K562 (cell line): Measurements from ENCODE around the gene ZKSCAN8. TPM values are rescaled to one million over a fixed set of nuclear protein-coding genes. Genes with fewer than 3 reads are reported as not detected.

Source experiments
- EHMT2 ChIP-seq: fragments of 450-650 bp; IDR thresholded peaks from 2 replicates; pipeline ENCODE4 v1.6.1; 2018; ENCODE audit warnings: antibody characterized with exemption
- ETV5 ChIP-seq: sonication (generic); formaldehyde crosslinking; IDR thresholded peaks from 2 replicates; pipeline ENCODE4 v1.4.0; 2020; ENCODE audit warnings: low read depth, mild to moderate bottlenecking, missing genetic modification reagents
- FIP1L1 ChIP-seq: fragments of 200-400 bp; formaldehyde crosslinking; IDR thresholded peaks from 2 replicates; pipeline ENCODE4 v1.6.1; 2018; ENCODE audit warnings: mild to moderate bottlenecking, low read depth, low read length; ENCODE audit not compliant: poor library complexity, severe bottlenecking
- FOXK2 ChIP-seq, 2 experiments: fragments of 450-650 bp; IDR thresholded peaks in 1 of 2; conservative IDR thresholded peaks in 1 of 2; 2 replicates each; pipeline ENCODE4 v1.6.1; 2016; ENCODE audit warnings: low read depth in 2 of 2, mild to moderate bottlenecking in 1 of 2
- FOXP1 ChIP-seq: sonication (generic); formaldehyde crosslinking; IDR thresholded peaks from 2 replicates; pipeline ENCODE4 v1.8.0; 2022; ENCODE audit warnings: mild to moderate bottlenecking, missing genetic modification reagents
- GATAD2B ChIP-seq: fragments of 450-650 bp; IDR thresholded peaks from 2 replicates; pipeline ENCODE4 v1.6.1; 2017; ENCODE audit warnings: mild to moderate bottlenecking, borderline replicate concordance
- HDAC6 ChIP-seq: IDR thresholded peaks from 2 replicates; pipeline ENCODE4 v1.6.1; 2012; ENCODE audit warnings: low read depth, mild to moderate bottlenecking, control low read depth, inconsistent platforms, low read length, moderate library complexity
- HLTF ChIP-seq: fragments of 450-650 bp; IDR thresholded peaks from 2 replicates; pipeline ENCODE4 v1.6.1; 2016
- ILF3 ChIP-seq: fragments of 450-650 bp; IDR thresholded peaks from 2 replicates; pipeline ENCODE4 v1.6.1; 2018; ENCODE audit warnings: antibody characterized with exemption, mild to moderate bottlenecking, moderate library complexity, borderline replicate concordance
- NR2F6 ChIP-seq: fragments of 450-650 bp; formaldehyde crosslinking; IDR thresholded peaks from 2 replicates; pipeline ENCODE4 v1.4.0; 2020; ENCODE audit warnings: mild to moderate bottlenecking
- OTX1 ChIP-seq: fragments of 450-650 bp; formaldehyde crosslinking; IDR thresholded peaks from 2 replicates; pipeline ENCODE4 v1.4.0; 2022; ENCODE audit warnings: mild to moderate bottlenecking
- PRDM10 ChIP-seq: fragments of 450-650 bp; IDR thresholded peaks from 2 replicates; pipeline ENCODE4 v1.6.1; 2018; ENCODE audit not compliant: partially characterized antibody
- PRMT5 ChIP-seq: sonication (generic); formaldehyde crosslinking; IDR thresholded peaks from 2 replicates; pipeline ENCODE4 v1.5.0; 2020; ENCODE audit warnings: missing genetic modification reagents
- PYGO2 ChIP-seq: fragments of 450-650 bp; IDR thresholded peaks from 2 replicates; pipeline ENCODE4 v1.6.1; 2016; ENCODE audit warnings: mild to moderate bottlenecking, missing genetic modification characterization, moderate library complexity, missing compliant biosample characterization
- RB1 ChIP-seq: fragments of 450-650 bp; IDR thresholded peaks from 2 replicates; pipeline ENCODE4 v1.6.1; 2017; ENCODE audit warnings: low read depth, mild to moderate bottlenecking
- SIN3A ChIP-seq, 2 experiments: fragments of 150-350 bp in 1 of 2; IDR thresholded peaks; 2 replicates each; pipeline ENCODE4 v1.6.1; 2011 to 2016; ENCODE audit warnings: borderline replicate concordance in 2 of 2, low read depth in 2 of 2, low read length in 2 of 2, mild to moderate bottlenecking in 2 of 2, moderate library complexity in 2 of 2; ENCODE audit not compliant: control insufficient read depth in 1 of 2
- SMARCB1 ChIP-seq: IDR thresholded peaks from 2 replicates; pipeline ENCODE4 v1.6.1; 2011; ENCODE audit warnings: improper control_type of control experiment, low read depth; ENCODE audit not compliant: insufficient read length
- SOX6 ChIP-seq: fragments of 450-650 bp; IDR thresholded peaks from 2 replicates; pipeline ENCODE4 v1.6.1; 2014; ENCODE audit warnings: mild to moderate bottlenecking
- SP2 ChIP-seq: IDR thresholded peaks from 2 replicates; pipeline ENCODE4 v1.6.1; 2011; ENCODE audit warnings: mild to moderate bottlenecking, low read depth, low read length, moderate library complexity; ENCODE audit not compliant: poor library complexity, severe bottlenecking; ENCODE audit errors: extremely low read depth
- TFAM ChIP-seq: fragments of 250-450 bp; sonication (Bioruptor Pico); conservative IDR thresholded peaks from 2 replicates; pipeline ENCODE4 v1.5.0; 2021; ENCODE audit warnings: mild to moderate bottlenecking, moderate library complexity
- TSC22D4 ChIP-seq: fragments of 450-650 bp; IDR thresholded peaks from 2 replicates; pipeline ENCODE4 v1.6.1; 2016; ENCODE audit warnings: missing genetic modification characterization, missing biosample characterization, control low read depth
- ZNF586 ChIP-seq: fragments of 450-650 bp; formaldehyde crosslinking; conservative IDR thresholded peaks from 2 replicates; pipeline ENCODE4 v1.4.0; 2020; ENCODE audit warnings: mild to moderate bottlenecking, moderate library complexity
- ZNF639 ChIP-seq, 2 experiments: fragments of 200-800 bp in 1 of 2; sonication (Bioruptor generic) in 1 of 2; sonication (generic) in 1 of 2; formaldehyde crosslinking in 1 of 2; IDR thresholded peaks in 1 of 2; conservative IDR thresholded peaks in 1 of 2; 2 replicates each; pipeline versions ENCODE4 v1.5.0 to v1.6.1; 2016 to 2020; ENCODE audit warnings: missing compliant biosample characterization in 1 of 2, missing genetic modification characterization in 1 of 2, missing genetic modification reagents in 1 of 2
- ZNF695 ChIP-seq: fragments of 450-650 bp; formaldehyde crosslinking; IDR thresholded peaks from 2 replicates; pipeline ENCODE4 v1.4.0; 2020; ENCODE audit warnings: mild to moderate bottlenecking, moderate library complexity
- polyA plus RNA-seq, 8 experiments: library from polyadenylated mRNA; depleted of rRNA in 4 of 8; stranded (reverse) in 5 of 8; unstranded in 3 of 8; fragments of >200 nt; fragmentation: Nextera tagmentation in 2 of 8; fragmentation: Illumina TruSeq in 1 of 8; extraction: Ambion mirVana in 2 of 8; extraction: Trizol in 1 of 8; gene quantifications; 2 replicates each; pipeline versions ENCODE4 v1.2.1 to v1.2.3, GENCODE V29; 2011 to 2014; ENCODE audit warnings: inconsistent platforms in 1 of 8, missing spikeins in 1 of 8
- total RNA-seq, 7 experiments: library from RNA; depleted of rRNA in 6 of 7; stranded (reverse); fragments of >200 nt in 6 of 7; fragmentation: Illumina TruSeq in 2 of 7; extraction: Trizol in 2 of 7; gene quantifications; 2 replicates each; pipeline versions ENCODE4 v1.2.1 to v1.2.3, GENCODE V29; 2011 to 2021; ENCODE audit warnings: low replicate concordance in 1 of 7

ZKSCAN8 gene
- total and polyA plus RNA-seq, 9 of the 15 experiments (the other 6 are each of a cell fraction or from before 2014, with no cell fraction given), result 3.3 to 37.7 (median 21.7) TPM

GRCh38 chr6:28141500-28142329, at the start of gene ZKSCAN8 (continued):
- TF ChIP-seq PRDM10 (no peak), FOXP1 (peak; percentile 81), TSC22D4 (tag) (no peak), EHMT2 (no peak), GATAD2B (peak; percentile 43; the same call in 1 of the 2 replicates), HDAC6 (no peak), TFAM (no peak), SP2 (peak; percentile 97), ZNF639 (CRISPR knock-in tag; conservative IDR thresholded peaks at IDR 0.05 in 1 of 2, IDR thresholded peaks at IDR 0.05 in 1 of 2) (0 out of 4 replicates have a peak, but pooled peaks of 1 of the 2 experiments have one; percentile 30), SIN3A (IDR thresholded peaks at IDR 0.05; ENCODE audit: borderline replicate concordance in 2 of 2, control insufficient read depth in 1 of 2, low read depth in 2 of 2, low read length in 2 of 2) (peak; percentile 85 to 89; a peak in 3 of 4 replicates), PRMT5 (CRISPR knock-in tag) (0 out of 2 replicates have a peak, but pooled peaks have one; percentile 72), ILF3 (no peak), ZNF695 (CRISPR knock-in tag) (no peak), ZNF586 (CRISPR knock-in tag) (no peak), FOXK2 (conservative IDR thresholded peaks at IDR 0.05 in 1 of 2, IDR thresholded peaks at IDR 0.05 in 1 of 2; ENCODE audit: low read depth in 2 of 2) (peak; percentile 91 to 95), SMARCB1 (no peak), SOX6 (peak; percentile 76), RB1 (peak; percentile 55; the same call in 1 of the 2 replicates), NR2F6 (CRISPR knock-in tag) (no peak), PYGO2 (no peak), OTX1 (no peak), ETV5 (peak; percentile 99), FIP1L1 (peak; percentile 53), HLTF (no peak)
